K562 (cell line): ENCODE data around the gene GRWD1. TPM values are rescaled to one million over a fixed set of nuclear protein-coding genes. Genes with fewer than 3 reads are reported as not detected.

Source experiments
- ATF7 ChIP-seq: fragments of 450-650 bp; IDR thresholded peaks from 2 replicates; pipeline ENCODE4 v1.7.1; 2014; ENCODE audit warnings: mild to moderate bottlenecking, moderate library complexity
- CC2D1A ChIP-seq: fragments of 450-650 bp; IDR thresholded peaks from 2 replicates; pipeline ENCODE4 v1.6.1; 2017; ENCODE audit warnings: mild to moderate bottlenecking
- DDX20 ChIP-seq: fragments of 450-650 bp; IDR thresholded peaks from 2 replicates; pipeline ENCODE4 v1.6.1; 2016; ENCODE audit warnings: missing genetic modification characterization, low read depth, mild to moderate bottlenecking, missing compliant biosample characterization, moderate library complexity
- FOXJ2 ChIP-seq: fragments of 200-800 bp; sonication (Bioruptor generic); IDR thresholded peaks from 2 replicates; pipeline ENCODE4 v1.6.1; 2016; ENCODE audit warnings: missing genetic modification characterization, missing compliant biosample characterization
- HDAC8 ChIP-seq: fragments of 450-650 bp; IDR thresholded peaks from 2 replicates; pipeline ENCODE4 v1.6.1; 2016; ENCODE audit warnings: mild to moderate bottlenecking, missing genetic modification characterization, moderate library complexity, missing compliant biosample characterization
- HEY1 ChIP-seq: fragments of 250-450 bp; sonication (Bioruptor Pico); IDR thresholded peaks from 2 replicates; pipeline ENCODE4 v1.5.0; 2020; ENCODE audit warnings: mild to moderate bottlenecking, moderate library complexity, borderline replicate concordance
- HMG20A ChIP-seq: fragments of 450-650 bp; formaldehyde crosslinking; conservative IDR thresholded peaks from 2 replicates; pipeline ENCODE4 v1.4.0; 2020; ENCODE audit warnings: mild to moderate bottlenecking, mixed read lengths
- MTA3 ChIP-seq: fragments of 450-650 bp; formaldehyde crosslinking; IDR thresholded peaks from 2 replicates; pipeline ENCODE4 v1.6.1; 2017; ENCODE audit warnings: mild to moderate bottlenecking, borderline replicate concordance
- NR3C1 ChIP-seq: sonication (generic); formaldehyde crosslinking; IDR thresholded peaks from 2 replicates; pipeline ENCODE4 v1.8.1; 2022; ENCODE audit warnings: missing genetic modification reagents
- NRF1 ChIP-seq, 2 experiments: fragments of 450-650 bp; IDR thresholded peaks in 1 of 2; conservative IDR thresholded peaks in 1 of 2; 2 replicates each; pipeline ENCODE4 v1.6.1; 2014; ENCODE audit warnings: mild to moderate bottlenecking in 2 of 2
- PML ChIP-seq: IDR thresholded peaks from 2 replicates; pipeline ENCODE4 v1.6.1; 2012; ENCODE audit warnings: low read length, inconsistent platforms
- POLR2H ChIP-seq: IDR thresholded peaks from 2 replicates; pipeline ENCODE4 v1.6.1; 2016; ENCODE audit warnings: missing genetic modification characterization, low read depth, mild to moderate bottlenecking, control low read depth, missing compliant biosample characterization, moderate library complexity
- RBBP5 ChIP-seq: fragments of 200-600 bp; sonication (generic); IDR thresholded peaks from 2 replicates; pipeline ENCODE4 v1.6.1; 2012; ENCODE audit warnings: borderline replicate concordance, mild to moderate bottlenecking, low read length, control low read depth, inconsistent platforms; ENCODE audit not compliant: insufficient read depth, poor library complexity, severe bottlenecking
- SAP30 ChIP-seq: fragments of 200-600 bp; sonication (generic); IDR thresholded peaks from 2 replicates; pipeline ENCODE4 v1.6.1; 2012; ENCODE audit warnings: borderline replicate concordance, low read depth, mild to moderate bottlenecking, moderate library complexity, low read length, control low read depth, inconsistent platforms; ENCODE audit not compliant: insufficient read depth, poor library complexity, severe bottlenecking
- SIN3A ChIP-seq, 2 experiments: fragments of 150-350 bp in 1 of 2; IDR thresholded peaks; 2 replicates each; pipeline ENCODE4 v1.6.1; 2011 to 2016; ENCODE audit warnings: borderline replicate concordance in 2 of 2, low read depth in 2 of 2, low read length in 2 of 2, mild to moderate bottlenecking in 2 of 2, moderate library complexity in 2 of 2; ENCODE audit not compliant: control insufficient read depth in 1 of 2
- TEAD1 ChIP-seq, 2 experiments: fragments of 450-650 bp in 1 of 2; sonication (generic) in 1 of 2; formaldehyde crosslinking; IDR thresholded peaks; 2 replicates each; pipeline versions ENCODE4 v1.4.0 to v1.8.0; 2020 to 2022; ENCODE audit warnings: mild to moderate bottlenecking in 2 of 2, missing genetic modification reagents in 1 of 2
- ZNF217 ChIP-seq: sonication (generic); formaldehyde crosslinking; IDR thresholded peaks from 2 replicates; pipeline ENCODE4 v1.8.0; 2022; ENCODE audit warnings: mild to moderate bottlenecking, missing genetic modification reagents
- ZNF699 ChIP-seq: fragments of 250-450 bp; sonication (Bioruptor Pico); IDR thresholded peaks from 2 replicates; pipeline ENCODE4 v1.8.0; 2021; ENCODE audit warnings: mild to moderate bottlenecking, moderate library complexity; ENCODE audit not compliant: insufficient replicate concordance
- ZNF76 ChIP-seq: fragments of 250-450 bp; sonication (Bioruptor Pico); IDR thresholded peaks from 2 replicates; pipeline ENCODE4 v1.4.0; 2020; ENCODE audit warnings: mild to moderate bottlenecking, moderate library complexity, borderline replicate concordance
- polyA plus RNA-seq, 8 experiments: library from polyadenylated mRNA; depleted of rRNA in 4 of 8; stranded (reverse) in 5 of 8; unstranded in 3 of 8; fragments of >200 nt; fragmentation: Nextera tagmentation in 2 of 8; fragmentation: Illumina TruSeq in 1 of 8; extraction: Ambion mirVana in 2 of 8; extraction: Trizol in 1 of 8; gene quantifications; 2 replicates each; pipeline versions ENCODE4 v1.2.1 to v1.2.3, GENCODE V29; 2011 to 2014; ENCODE audit warnings: inconsistent platforms in 1 of 8, missing spikeins in 1 of 8
- total RNA-seq, 7 experiments: library from RNA; depleted of rRNA in 6 of 7; stranded (reverse); fragments of >200 nt in 6 of 7; fragmentation: Illumina TruSeq in 2 of 7; extraction: Trizol in 2 of 7; gene quantifications; 2 replicates each; pipeline versions ENCODE4 v1.2.1 to v1.2.3, GENCODE V29; 2011 to 2021; ENCODE audit warnings: low replicate concordance in 1 of 7
- TF ChIP-seq, protein P1 (sequence below): IDR thresholded peaks from 2 replicates; pipeline ENCODE4 v1.6.1; 2011; ENCODE audit warnings: borderline replicate concordance, low read depth, mild to moderate bottlenecking, moderate library complexity, low read length; ENCODE audit not compliant: insufficient read depth, poor library complexity, severe bottlenecking
- TF ChIP-seq, protein P2 (sequence below): fragments of 250-450 bp; sonication (Bioruptor Pico); IDR thresholded peaks from 2 replicates; pipeline ENCODE4 v1.5.0; 2021
- TF ChIP-seq, protein P3 (sequence below): fragments of 250-450 bp; sonication (Bioruptor Pico); IDR thresholded peaks from 2 replicates; pipeline ENCODE4 v1.9.0; 2021; ENCODE audit warnings: mild to moderate bottlenecking, inconsistent platforms

GRWD1 gene
- total and polyA plus RNA-seq, 9 of the 15 experiments (the other 6 are each of a cell fraction or from before 2014, with no cell fraction given) = 1.5 to 87.2 (median 24.5) TPM

DNA sequence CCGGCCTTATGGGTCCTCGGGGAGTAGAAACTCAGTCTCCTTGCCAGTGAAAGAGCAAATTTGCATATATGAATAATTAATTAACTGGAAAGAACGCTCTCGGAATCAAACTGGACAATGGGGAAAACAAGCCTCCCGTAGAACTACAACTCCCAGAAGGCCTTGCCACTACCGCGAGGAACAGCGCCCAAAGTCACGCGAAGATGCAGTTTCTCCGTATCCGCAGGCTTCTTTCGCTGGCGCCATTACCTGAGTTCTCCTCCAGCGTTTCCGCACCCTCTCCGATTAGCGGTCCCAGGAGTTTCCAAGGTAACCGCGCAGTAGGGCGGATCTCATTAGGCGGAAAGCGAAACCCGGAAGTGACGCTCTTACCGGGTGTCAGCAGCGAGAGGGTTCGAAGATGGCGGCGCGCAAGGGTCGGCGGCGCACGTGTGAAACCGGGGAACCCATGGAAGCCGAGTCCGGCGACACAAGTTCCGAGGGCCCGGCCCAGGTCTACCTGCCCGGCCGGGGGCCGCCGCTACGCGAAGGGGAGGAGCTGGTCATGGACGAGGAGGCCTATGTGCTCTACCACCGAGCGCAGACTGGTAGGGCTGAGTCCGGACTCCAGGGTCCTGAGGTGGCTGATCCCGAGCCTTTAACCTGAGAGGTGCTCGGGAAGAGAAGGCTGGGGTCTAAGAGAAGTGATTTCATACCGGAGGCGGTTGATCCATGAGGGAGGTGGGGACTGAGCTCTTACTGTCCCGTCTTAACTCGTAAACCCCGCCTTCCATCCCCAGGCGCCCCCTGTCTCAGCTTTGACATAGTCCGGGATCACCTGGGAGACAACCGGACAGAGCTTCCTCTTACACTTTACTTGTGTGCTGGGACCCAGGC, at the start of gene GRWD1 (continued):
- TF ChIP-seq, protein P1, sequence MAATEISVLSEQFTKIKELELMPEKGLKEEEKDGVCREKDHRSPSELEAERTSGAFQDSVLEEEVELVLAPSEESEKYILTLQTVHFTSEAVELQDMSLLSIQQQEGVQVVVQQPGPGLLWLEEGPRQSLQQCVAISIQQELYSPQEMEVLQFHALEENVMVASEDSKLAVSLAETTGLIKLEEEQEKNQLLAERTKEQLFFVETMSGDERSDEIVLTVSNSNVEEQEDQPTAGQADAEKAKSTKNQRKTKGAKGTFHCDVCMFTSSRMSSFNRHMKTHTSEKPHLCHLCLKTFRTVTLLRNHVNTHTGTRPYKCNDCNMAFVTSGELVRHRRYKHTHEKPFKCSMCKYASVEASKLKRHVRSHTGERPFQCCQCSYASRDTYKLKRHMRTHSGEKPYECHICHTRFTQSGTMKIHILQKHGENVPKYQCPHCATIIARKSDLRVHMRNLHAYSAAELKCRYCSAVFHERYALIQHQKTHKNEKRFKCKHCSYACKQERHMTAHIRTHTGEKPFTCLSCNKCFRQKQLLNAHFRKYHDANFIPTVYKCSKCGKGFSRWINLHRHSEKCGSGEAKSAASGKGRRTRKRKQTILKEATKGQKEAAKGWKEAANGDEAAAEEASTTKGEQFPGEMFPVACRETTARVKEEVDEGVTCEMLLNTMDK = peak; percentile 78
- TF ChIP-seq FOXJ2 (tag) (no peak), TEAD1 (CRISPR knock-in tag; IDR thresholded peaks at IDR 0.05) (no peak), ZNF76 (CRISPR knock-in tag) (no peak), RBBP5 (peak; percentile 96), HDAC8 (tag) (no peak), NRF1 (conservative IDR thresholded peaks at IDR 0.05 in 1 of 2, IDR thresholded peaks at IDR 0.05 in 1 of 2) (peak; percentile 55 to 67), HMG20A (no peak), ZNF699 (CRISPR knock-in tag) (no peak), PML (peak; percentile 73), ATF7 (peak; percentile 76; the same call in 1 of the 2 replicates), POLR2H (tag) (peak; percentile 61), NR3C1 (CRISPR knock-in tag) (no peak), SIN3A (IDR thresholded peaks at IDR 0.05; ENCODE audit: borderline replicate concordance in 2 of 2, control insufficient read depth in 1 of 2, low read depth in 2 of 2, low read length in 2 of 2) (peak; percentile 98 to 99), MTA3 (peak; percentile 45; the same call in 1 of the 2 replicates), CC2D1A (no peak), SAP30 (peak; percentile 100), DDX20 (tag) (no peak), HEY1 (CRISPR knock-in tag) (no peak), ZNF217 (CRISPR knock-in tag) (no peak)
- TF ChIP-seq, protein P2, sequence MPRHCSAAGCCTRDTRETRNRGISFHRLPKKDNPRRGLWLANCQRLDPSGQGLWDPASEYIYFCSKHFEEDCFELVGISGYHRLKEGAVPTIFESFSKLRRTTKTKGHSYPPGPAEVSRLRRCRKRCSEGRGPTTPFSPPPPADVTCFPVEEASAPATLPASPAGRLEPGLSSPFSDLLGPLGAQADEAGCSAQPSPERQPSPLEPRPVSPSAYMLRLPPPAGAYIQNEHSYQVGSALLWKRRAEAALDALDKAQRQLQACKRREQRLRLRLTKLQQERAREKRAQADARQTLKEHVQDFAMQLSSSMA (CRISPR knock-in tag) = no peak
- TF ChIP-seq, protein P3, sequence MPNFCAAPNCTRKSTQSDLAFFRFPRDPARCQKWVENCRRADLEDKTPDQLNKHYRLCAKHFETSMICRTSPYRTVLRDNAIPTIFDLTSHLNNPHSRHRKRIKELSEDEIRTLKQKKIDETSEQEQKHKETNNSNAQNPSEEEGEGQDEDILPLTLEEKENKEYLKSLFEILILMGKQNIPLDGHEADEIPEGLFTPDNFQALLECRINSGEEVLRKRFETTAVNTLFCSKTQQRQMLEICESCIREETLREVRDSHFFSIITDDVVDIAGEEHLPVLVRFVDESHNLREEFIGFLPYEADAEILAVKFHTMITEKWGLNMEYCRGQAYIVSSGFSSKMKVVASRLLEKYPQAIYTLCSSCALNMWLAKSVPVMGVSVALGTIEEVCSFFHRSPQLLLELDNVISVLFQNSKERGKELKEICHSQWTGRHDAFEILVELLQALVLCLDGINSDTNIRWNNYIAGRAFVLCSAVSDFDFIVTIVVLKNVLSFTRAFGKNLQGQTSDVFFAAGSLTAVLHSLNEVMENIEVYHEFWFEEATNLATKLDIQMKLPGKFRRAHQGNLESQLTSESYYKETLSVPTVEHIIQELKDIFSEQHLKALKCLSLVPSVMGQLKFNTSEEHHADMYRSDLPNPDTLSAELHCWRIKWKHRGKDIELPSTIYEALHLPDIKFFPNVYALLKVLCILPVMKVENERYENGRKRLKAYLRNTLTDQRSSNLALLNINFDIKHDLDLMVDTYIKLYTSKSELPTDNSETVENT = peak; percentile 15; the same call in 1 of the 2 replicates
